K562 (cell line): ENCODE data around the gene LPA. TPM values are rescaled to one million over a fixed set of nuclear protein-coding genes. Genes with fewer than 3 reads are reported as not detected.

Source experiments
- ARID1B ChIP-seq: fragments of 450-650 bp; IDR thresholded peaks from 2 replicates; pipeline ENCODE4 v1.6.1; 2016; ENCODE audit warnings: antibody characterized with exemption, mild to moderate bottlenecking, inconsistent platforms
- CREM ChIP-seq: IDR thresholded peaks from 2 replicates; pipeline ENCODE4 v1.6.1; 2014; ENCODE audit warnings: antibody characterized with exemption, low read depth
- ILF3 ChIP-seq: fragments of 450-650 bp; IDR thresholded peaks from 2 replicates; pipeline ENCODE4 v1.6.1; 2018; ENCODE audit warnings: antibody characterized with exemption, mild to moderate bottlenecking, moderate library complexity, borderline replicate concordance
- PPARD ChIP-seq: fragments of 250-450 bp; sonication (Bioruptor Pico); IDR thresholded peaks from 2 replicates; pipeline ENCODE4 v1.8.0; 2022; ENCODE audit warnings: inconsistent platforms, mild to moderate bottlenecking, moderate library complexity
- RBM39 ChIP-seq: fragments of 200-400 bp; formaldehyde crosslinking; optimal IDR thresholded peaks from 2 replicates; pipeline ENCODE3; 2018; ENCODE audit warnings: low read depth, low read length
- RUNX1 ChIP-seq: sonication (generic); IDR thresholded peaks from 2 replicates; pipeline ENCODE4 v1.6.1; 2016; ENCODE audit warnings: antibody characterized with exemption, low read depth
- SRSF3 ChIP-seq: fragments of 200-400 bp; formaldehyde crosslinking; IDR thresholded peaks from 2 replicates; pipeline ENCODE4 v1.6.1; 2016; ENCODE audit warnings: mild to moderate bottlenecking, low read length, moderate library complexity; ENCODE audit not compliant: insufficient read depth
- XRCC5 ChIP-seq: fragments of 200-400 bp; formaldehyde crosslinking; IDR thresholded peaks from 2 replicates; pipeline ENCODE4 v1.6.1; 2017; ENCODE audit warnings: low read depth, mild to moderate bottlenecking, low read length
- ZNF584 ChIP-seq: fragments of 200-800 bp; sonication (Bioruptor generic); IDR thresholded peaks from 2 replicates; pipeline ENCODE4 v1.6.1; 2016; ENCODE audit warnings: low read depth, mild to moderate bottlenecking, missing genetic modification characterization, missing compliant biosample characterization
- polyA plus RNA-seq, 8 experiments: library from polyadenylated mRNA; depleted of rRNA in 4 of 8; stranded (reverse) in 5 of 8; unstranded in 3 of 8; fragments of >200 nt; fragmentation: Nextera tagmentation in 2 of 8; fragmentation: Illumina TruSeq in 1 of 8; extraction: Ambion mirVana in 2 of 8; extraction: Trizol in 1 of 8; gene quantifications; 2 replicates each; pipeline versions ENCODE4 v1.2.1 to v1.2.3, GENCODE V29; 2011 to 2014; ENCODE audit warnings: inconsistent platforms in 1 of 8, missing spikeins in 1 of 8
- total RNA-seq, 7 experiments: library from RNA; depleted of rRNA in 6 of 7; stranded (reverse); fragments of >200 nt in 6 of 7; fragmentation: Illumina TruSeq in 2 of 7; extraction: Trizol in 2 of 7; gene quantifications; 2 replicates each; pipeline versions ENCODE4 v1.2.1 to v1.2.3, GENCODE V29; 2011 to 2021; ENCODE audit warnings: low replicate concordance in 1 of 7
- TF ChIP-seq, protein P1 (sequence below): fragments of 250-450 bp; sonication (Bioruptor Pico); IDR thresholded peaks from 2 replicates; pipeline ENCODE4 v1.4.0; 2020
- TF ChIP-seq, protein P2 (sequence below): fragments of 250-450 bp; sonication (Bioruptor Pico); IDR thresholded peaks from 2 replicates; pipeline ENCODE4 v1.4.0; 2020; ENCODE audit warnings: mild to moderate bottlenecking
- TF ChIP-seq, protein P3 (sequence below): fragments of 450-650 bp; IDR thresholded peaks from 2 replicates; pipeline ENCODE4 v1.6.1; 2016; ENCODE audit warnings: antibody characterized with exemption
- TF ChIP-seq, protein P4 (sequence below): fragments of 250-450 bp; sonication (Bioruptor Pico); IDR thresholded peaks from 2 replicates; pipeline ENCODE4 v1.5.0; 2021; ENCODE audit warnings: mild to moderate bottlenecking, borderline replicate concordance

LPA gene
- total and polyA plus RNA-seq, 9 of the 15 experiments (the other 6 are each of a cell fraction or from before 2014, with no cell fraction given): 0.01 to 0.18 (median 0.07) TPM; not detected in 6

DNA sequence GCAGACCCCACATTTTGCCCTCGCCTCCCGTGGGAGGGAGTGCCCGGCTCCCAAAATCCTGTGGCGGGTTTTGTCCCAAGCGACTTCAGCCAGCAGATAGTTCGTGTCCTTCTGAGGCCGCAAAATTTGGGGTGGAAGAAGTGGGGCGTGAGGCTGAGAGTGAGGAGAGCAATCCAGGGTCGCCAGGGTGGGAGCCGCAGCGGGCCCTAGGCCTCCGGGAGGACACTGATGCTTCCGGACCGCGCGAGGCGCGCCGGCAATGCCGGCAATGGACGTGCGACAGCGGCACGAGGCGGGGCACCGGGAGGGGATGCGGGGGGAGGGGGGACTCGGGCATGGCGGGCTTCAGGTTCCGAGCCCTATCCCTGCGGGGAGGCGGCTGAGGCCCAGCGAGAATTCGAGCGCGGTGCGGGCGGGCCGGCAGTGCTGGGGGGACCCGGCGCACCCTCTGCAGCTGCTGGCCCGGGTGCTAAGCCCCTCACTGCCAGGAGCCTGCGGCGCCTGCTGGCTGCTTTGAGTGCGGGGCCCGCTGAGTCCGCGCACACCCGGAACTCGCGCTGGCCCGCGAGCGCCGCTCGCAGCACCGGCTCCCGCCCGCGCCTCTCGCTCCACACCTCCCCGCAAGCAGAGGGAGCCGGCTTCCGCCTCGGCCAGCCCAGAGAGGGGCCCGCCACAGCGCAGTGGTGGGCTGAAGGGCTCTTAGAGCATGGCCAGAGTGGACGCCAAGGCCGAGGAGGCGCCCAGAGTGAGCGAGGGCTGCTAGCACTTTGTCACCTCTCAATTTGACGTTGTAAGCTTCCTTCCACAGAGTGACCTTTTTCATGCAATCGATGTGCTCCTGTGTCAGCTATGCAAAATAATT is 143.8 kb downstream of the LPA start (continued):
- TF ChIP-seq, protein P1, sequence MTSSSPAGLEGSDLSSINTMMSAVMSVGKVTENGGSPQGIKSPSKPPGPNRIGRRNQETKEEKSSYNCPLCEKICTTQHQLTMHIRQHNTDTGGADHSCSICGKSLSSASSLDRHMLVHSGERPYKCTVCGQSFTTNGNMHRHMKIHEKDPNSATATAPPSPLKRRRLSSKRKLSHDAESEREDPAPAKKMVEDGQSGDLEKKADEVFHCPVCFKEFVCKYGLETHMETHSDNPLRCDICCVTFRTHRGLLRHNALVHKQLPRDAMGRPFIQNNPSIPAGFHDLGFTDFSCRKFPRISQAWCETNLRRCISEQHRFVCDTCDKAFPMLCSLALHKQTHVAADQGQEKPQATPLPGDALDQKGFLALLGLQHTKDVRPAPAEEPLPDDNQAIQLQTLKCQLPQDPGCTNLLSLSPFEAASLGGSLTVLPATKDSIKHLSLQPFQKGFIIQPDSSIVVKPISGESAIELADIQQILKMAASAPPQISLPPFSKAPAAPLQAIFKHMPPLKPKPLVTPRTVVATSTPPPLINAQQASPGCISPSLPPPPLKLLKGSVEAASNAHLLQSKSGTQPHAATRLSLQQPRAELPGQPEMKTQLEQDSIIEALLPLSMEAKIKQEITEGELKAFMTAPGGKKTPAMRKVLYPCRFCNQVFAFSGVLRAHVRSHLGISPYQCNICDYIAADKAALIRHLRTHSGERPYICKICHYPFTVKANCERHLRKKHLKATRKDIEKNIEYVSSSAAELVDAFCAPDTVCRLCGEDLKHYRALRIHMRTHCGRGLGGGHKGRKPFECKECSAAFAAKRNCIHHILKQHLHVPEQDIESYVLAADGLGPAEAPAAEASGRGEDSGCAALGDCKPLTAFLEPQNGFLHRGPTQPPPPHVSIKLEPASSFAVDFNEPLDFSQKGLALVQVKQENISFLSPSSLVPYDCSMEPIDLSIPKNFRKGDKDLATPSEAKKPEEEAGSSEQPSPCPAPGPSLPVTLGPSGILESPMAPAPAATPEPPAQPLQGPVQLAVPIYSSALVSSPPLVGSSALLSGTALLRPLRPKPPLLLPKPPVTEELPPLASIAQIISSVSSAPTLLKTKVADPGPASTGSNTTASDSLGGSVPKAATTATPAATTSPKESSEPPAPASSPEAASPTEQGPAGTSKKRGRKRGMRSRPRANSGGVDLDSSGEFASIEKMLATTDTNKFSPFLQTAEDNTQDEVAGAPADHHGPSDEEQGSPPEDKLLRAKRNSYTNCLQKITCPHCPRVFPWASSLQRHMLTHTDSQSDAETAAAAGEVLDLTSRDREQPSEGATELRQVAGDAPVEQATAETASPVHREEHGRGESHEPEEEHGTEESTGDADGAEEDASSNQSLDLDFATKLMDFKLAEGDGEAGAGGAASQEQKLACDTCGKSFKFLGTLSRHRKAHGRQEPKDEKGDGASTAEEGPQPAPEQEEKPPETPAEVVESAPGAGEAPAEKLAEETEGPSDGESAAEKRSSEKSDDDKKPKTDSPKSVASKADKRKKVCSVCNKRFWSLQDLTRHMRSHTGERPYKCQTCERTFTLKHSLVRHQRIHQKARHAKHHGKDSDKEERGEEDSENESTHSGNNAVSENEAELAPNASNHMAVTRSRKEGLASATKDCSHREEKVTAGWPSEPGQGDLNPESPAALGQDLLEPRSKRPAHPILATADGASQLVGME (CRISPR knock-in tag): 0 out of 2 replicates have a peak, but pooled peaks have one; percentile 43
- TF ChIP-seq PPARD (no peak), RUNX1 (no peak), XRCC5 (no peak; the same call in none of the 2 replicates), RBM39 (peak; percentile 4), ZNF584 (no peak), ILF3 (no peak), SRSF3 (no peak), CREM (peak; percentile 93), ARID1B (peak; percentile 55; the same call in 1 of the 2 replicates)
- TF ChIP-seq, protein P2, sequence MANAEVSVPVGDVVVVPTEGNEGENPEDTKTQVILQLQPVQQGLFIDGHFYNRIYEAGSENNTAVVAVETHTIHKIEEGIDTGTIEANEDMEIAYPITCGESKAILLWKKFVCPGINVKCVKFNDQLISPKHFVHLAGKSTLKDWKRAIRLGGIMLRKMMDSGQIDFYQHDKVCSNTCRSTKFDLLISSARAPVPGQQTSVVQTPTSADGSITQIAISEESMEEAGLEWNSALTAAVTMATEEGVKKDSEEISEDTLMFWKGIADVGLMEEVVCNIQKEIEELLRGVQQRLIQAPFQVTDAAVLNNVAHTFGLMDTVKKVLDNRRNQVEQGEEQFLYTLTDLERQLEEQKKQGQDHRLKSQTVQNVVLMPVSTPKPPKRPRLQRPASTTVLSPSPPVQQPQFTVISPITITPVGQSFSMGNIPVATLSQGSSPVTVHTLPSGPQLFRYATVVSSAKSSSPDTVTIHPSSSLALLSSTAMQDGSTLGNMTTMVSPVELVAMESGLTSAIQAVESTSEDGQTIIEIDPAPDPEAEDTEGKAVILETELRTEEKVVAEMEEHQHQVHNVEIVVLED (CRISPR knock-in tag): 0 out of 2 replicates have a peak, but pooled peaks have one; percentile 3
- TF ChIP-seq, protein P3, sequence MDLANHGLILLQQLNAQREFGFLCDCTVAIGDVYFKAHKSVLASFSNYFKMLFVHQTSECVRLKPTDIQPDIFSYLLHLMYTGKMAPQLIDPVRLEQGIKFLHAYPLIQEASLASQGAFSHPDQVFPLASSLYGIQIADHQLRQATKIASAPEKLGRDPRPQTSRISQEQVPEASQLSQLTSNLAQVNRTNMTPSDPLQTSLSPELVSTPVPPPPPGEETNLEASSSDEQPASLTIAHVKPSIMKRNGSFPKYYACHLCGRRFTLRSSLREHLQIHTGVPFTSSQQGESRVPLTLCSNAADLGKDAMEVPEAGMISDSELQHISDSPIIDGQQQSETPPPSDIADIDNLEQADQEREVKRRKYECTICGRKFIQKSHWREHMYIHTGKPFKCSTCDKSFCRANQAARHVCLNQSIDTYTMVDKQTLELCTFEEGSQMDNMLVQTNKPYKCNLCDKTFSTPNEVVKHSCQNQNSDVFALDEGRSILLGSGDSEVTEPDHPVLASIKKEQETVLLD: no peak
- TF ChIP-seq, protein P4, sequence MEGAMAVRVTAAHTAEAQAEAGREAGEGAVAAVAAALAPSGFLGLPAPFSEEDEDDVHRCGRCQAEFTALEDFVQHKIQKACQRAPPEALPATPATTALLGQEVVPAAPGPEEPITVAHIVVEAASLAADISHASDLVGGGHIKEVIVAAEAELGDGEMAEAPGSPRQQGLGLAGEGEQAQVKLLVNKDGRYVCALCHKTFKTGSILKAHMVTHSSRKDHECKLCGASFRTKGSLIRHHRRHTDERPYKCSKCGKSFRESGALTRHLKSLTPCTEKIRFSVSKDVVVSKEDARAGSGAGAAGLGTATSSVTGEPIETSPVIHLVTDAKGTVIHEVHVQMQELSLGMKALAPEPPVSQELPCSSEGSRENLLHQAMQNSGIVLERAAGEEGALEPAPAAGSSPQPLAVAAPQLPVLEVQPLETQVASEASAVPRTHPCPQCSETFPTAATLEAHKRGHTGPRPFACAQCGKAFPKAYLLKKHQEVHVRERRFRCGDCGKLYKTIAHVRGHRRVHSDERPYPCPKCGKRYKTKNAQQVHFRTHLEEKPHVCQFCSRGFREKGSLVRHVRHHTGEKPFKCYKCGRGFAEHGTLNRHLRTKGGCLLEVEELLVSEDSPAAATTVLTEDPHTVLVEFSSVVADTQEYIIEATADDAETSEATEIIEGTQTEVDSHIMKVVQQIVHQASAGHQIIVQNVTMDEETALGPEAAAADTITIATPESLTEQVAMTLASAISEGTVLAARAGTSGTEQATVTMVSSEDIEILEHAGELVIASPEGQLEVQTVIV (CRISPR knock-in tag): no peak
